Measurements from ENCODE around the gene DLX1. TPM values are rescaled to one million over a fixed set of nuclear protein-coding genes. Genes with fewer than 3 reads are reported as not detected.

Gene DLX1
- total and polyA plus RNA-seq, 2 experiments from 2014 or later = not detected

GRCh38 chr2:172072303-172072702 lies 13.0 kb upstream of the DLX1 start:
- TF ChIP-seq, protein P1, sequence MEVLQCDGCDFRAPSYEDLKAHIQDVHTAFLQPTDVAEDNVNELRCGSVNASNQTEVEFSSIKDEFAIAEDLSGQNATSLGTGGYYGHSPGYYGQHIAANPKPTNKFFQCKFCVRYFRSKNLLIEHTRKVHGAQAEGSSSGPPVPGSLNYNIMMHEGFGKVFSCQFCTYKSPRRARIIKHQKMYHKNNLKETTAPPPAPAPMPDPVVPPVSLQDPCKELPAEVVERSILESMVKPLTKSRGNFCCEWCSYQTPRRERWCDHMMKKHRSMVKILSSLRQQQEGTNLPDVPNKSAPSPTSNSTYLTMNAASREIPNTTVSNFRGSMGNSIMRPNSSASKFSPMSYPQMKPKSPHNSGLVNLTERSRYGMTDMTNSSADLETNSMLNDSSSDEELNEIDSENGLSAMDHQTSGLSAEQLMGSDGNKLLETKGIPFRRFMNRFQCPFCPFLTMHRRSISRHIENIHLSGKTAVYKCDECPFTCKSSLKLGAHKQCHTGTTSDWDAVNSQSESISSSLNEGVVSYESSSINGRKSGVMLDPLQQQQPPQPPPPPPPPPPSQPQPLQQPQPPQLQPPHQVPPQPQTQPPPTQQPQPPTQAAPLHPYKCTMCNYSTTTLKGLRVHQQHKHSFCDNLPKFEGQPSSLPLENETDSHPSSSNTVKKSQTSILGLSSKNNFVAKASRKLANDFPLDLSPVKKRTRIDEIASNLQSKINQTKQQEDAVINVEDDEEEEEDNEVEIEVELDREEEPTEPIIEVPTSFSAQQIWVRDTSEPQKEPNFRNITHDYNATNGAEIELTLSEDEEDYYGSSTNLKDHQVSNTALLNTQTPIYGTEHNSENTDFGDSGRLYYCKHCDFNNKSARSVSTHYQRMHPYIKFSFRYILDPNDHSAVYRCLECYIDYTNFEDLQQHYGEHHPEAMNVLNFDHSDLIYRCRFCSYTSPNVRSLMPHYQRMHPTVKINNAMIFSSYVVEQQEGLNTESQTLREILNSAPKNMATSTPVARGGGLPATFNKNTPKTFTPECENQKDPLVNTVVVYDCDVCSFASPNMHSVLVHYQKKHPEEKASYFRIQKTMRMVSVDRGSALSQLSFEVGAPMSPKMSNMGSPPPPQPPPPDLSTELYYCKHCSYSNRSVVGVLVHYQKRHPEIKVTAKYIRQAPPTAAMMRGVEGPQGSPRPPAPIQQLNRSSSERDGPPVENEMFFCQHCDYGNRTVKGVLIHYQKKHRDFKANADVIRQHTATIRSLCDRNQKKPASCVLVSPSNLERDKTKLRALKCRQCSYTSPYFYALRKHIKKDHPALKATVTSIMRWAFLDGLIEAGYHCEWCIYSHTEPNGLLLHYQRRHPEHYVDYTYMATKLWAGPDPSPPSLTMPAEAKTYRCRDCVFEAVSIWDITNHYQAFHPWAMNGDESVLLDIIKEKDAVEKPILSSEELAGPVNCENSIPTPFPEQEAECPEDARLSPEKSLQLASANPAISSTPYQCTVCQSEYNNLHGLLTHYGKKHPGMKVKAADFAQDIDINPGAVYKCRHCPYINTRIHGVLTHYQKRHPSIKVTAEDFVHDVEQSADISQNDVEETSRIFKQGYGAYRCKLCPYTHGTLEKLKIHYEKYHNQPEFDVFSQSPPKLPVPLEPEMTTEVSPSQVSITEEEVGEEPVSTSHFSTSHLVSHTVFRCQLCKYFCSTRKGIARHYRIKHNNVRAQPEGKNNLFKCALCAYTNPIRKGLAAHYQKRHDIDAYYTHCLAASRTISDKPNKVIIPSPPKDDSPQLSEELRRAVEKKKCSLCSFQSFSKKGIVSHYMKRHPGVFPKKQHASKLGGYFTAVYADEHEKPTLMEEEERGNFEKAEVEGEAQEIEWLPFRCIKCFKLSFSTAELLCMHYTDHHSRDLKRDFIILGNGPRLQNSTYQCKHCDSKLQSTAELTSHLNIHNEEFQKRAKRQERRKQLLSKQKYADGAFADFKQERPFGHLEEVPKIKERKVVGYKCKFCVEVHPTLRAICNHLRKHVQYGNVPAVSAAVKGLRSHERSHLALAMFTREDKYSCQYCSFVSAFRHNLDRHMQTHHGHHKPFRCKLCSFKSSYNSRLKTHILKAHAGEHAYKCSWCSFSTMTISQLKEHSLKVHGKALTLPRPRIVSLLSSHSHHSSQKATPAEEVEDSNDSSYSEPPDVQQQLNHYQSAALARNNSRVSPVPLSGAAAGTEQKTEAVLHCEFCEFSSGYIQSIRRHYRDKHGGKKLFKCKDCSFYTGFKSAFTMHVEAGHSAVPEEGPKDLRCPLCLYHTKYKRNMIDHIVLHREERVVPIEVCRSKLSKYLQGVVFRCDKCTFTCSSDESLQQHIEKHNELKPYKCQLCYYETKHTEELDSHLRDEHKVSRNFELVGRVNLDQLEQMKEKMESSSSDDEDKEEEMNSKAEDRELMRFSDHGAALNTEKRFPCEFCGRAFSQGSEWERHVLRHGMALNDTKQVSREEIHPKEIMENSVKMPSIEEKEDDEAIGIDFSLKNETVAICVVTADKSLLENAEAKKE (CRISPR knock-in tag; IDR thresholded peaks at IDR 0.05) = no peak
- TF ChIP-seq STAT1 (IDR thresholded peaks at IDR 0.05; ENCODE audit: unreplicated experiment) (no peak), EZH2 (IDR thresholded peaks at IDR 0.05; ENCODE audit: low read depth, unreplicated experiment) (no peak), POLR2AphosphoS5 (IDR thresholded peaks at IDR 0.05; ENCODE audit: low read depth) (no peak), ETS1 (IDR thresholded peaks at IDR 0.05) (no peak), JUNB (IDR thresholded peaks at IDR 0.05; ENCODE audit: unreplicated experiment) (no peak), NANOG (IDR thresholded peaks at IDR 0.05; ENCODE audit: borderline replicate concordance) (no peak), CREB1 (CRISPR knock-in tag; IDR thresholded peaks at IDR 0.05; ENCODE audit: low read depth) (no peak), EZH2phosphoT487 (IDR thresholded peaks at IDR 0.05; ENCODE audit: unreplicated experiment) (no peak)
- ATAC-seq = no peak
- no peak overlapping the region for H3K4me3 Mint-ChIP-seq
- H3K27ac Mint-ChIP-seq = no peak overlapping the region
- H3K27me3 ChIP-seq (ENCODE audit: insufficient read depth) = peaks cover 13% of the 10 kb centered on the region
- no peaks in the 10 kb centered on the region for H3F3A ChIP-seq (replicated peaks; ENCODE audit: low read depth)
- no peaks in the 10 kb centered on the region for H3K4me1 Mint-ChIP-seq
- H3K36me3 ChIP-seq (ENCODE audit: insufficient read depth) = no peaks in the 10 kb centered on the region
- H3K79me2 ChIP-seq (replicated peaks; ENCODE audit: insufficient read depth) = no peaks in the 10 kb centered on the region
- DNase-seq (ENCODE audit: low spot score) = no peak
- no peaks in the 10 kb centered on the region for H3K27me3 Mint-ChIP-seq (ENCODE audit: insufficient read depth, low read depth, poor library complexity)
- H3K4me1 ChIP-seq (ENCODE audit: insufficient read depth) = no peaks in the 10 kb centered on the region
- H3K4me3 ChIP-seq = no peak overlapping the region
- no peak overlapping the region for H3K4me2 ChIP-seq
- no peaks in the 10 kb centered on the region for H3K9me3 Mint-ChIP-seq
- no peaks in the 10 kb centered on the region for H3K9me2 ChIP-seq (ENCODE audit: insufficient read depth)
- no peaks in the 10 kb centered on the region for H4K20me1 ChIP-seq (replicated peaks; ENCODE audit: insufficient read depth)
- H3K36me3 Mint-ChIP-seq (ENCODE audit: low read depth) = no peaks in the 10 kb centered on the region
- no peak overlapping the region for H2AFZ ChIP-seq
- no peak overlapping the region; the same call in 1 of the 2 replicates for H3K27ac ChIP-seq (ENCODE audit: low read depth)

All from GM23338 (cell line).